Testis (tissue), 2 donors: Measurements from ENCODE around the gene SLC16A6.

Source experiments
- CTCF ChIP-seq, 3 experiments: fragments of 450-650 bp in 2 of 3; fragments of 200-600 bp in 1 of 3; sonication (generic) in 1 of 3; IDR thresholded peaks; one replicate each; pipeline ENCODE4 v1.5.1; 2016 to 2019; ENCODE audit warnings: antibody characterized with exemption in 3 of 3, mild to moderate bottlenecking in 2 of 3, moderate library complexity in 1 of 3
- POLR2A ChIP-seq: fragments of 450-650 bp; IDR thresholded peaks from one replicate; pipeline ENCODE4 v1.6.1; 2017; ENCODE audit warnings: antibody characterized with exemption, mild to moderate bottlenecking, moderate library complexity

GRCh38 chr17:68317458-68317857 lies 26.5 kb upstream of the SLC16A6 start:
- TF ChIP-seq POLR2A (no peak), CTCF (IDR thresholded peaks at IDR 0.05) (no peak)
